ENCODE data around the gene CCDC85C. TPM values are rescaled to one million over a fixed set of nuclear protein-coding genes. Genes with fewer than 3 reads are reported as not detected.

The CCDC85C gene
- 12.5 TPM for total RNA-seq

GRCh38 chr14:99603471-99604277 is at the start of gene CCDC85C:
CCDC85C (minus strand) TSS chr14:99604207; CDS start chr14:99603959, 248 bp downstream.

GRCh38 chr14:99644723-99645544 is 40.9 kb upstream of the CCDC85C start, which contains the start of gene HHIPL1:
HHIPL1 (plus strand) TSS chr14:99645129; CDS start chr14:99645208, 79 bp downstream.

GRCh38 chr14:99480917-99481744 is 122.9 kb downstream of the CCDC85C start, which contains the start of gene CCNK:
CCNK (plus strand) TSS chr14:99481409; CDS start chr14:99492678, 11,269 bp downstream.

GRCh38 chr14:99479906-99480869 is 123.8 kb downstream of the CCDC85C start, which contains the start of gene SETD3:
SETD3 (minus strand) TSS chr14:99480859; CDS start chr14:99465805, 15,054 bp downstream.

Small RNA genes within 50 kb of the gene (small RNA-seq; reads per million reads assigned to genes)
- gene RF00019, result not detected

Other genes starting within 250 kb of the CCDC85C start
- 103 TPM for gene SETD3, start 123.3 kb downstream of the CCDC85C start, total RNA-seq
- 21.7 TPM for gene CCNK, start 122.8 kb downstream of the CCDC85C start, total RNA-seq
- gene HHIPL1, start 40.9 kb upstream of the CCDC85C start, total RNA-seq, result 6.9 TPM
- 19.6 TPM for gene CYP46A1, start 80.1 kb upstream of the CCDC85C start, total RNA-seq
- gene EML1, start 189.2 kb upstream of the CCDC85C start, total RNA-seq, result 38.5 TPM